Astrocyte of the cerebellum (primary cell): Measurements from ENCODE around the gene DNAJC27.
"Not testable (repeated sequence)": the region's sequence is repeated elsewhere in the genome, so short reads cannot be mapped to it uniquely, and the experiment has no call there.

Experiments
- DNase-seq: peaks from one replicate; pipeline ENCODE4 v3.0.0-alpha.2; 2011; ENCODE audit warnings: low read depth
- H3K4me3 ChIP-seq: 2 replicates; pipeline ENCODE4 v1.5.1; 2011; ENCODE audit warnings: mild to moderate bottlenecking, low read depth, low read length, moderate library complexity
- in situ Hi-C: cut with HindIII; loops from 2 replicates; pipeline ENCODE4 v1.10.0; 2017; ENCODE audit warnings: low sequenced_read_pairs
- TF ChIP-seq, protein P1 (sequence below): IDR thresholded peaks from 2 replicates; pipeline ENCODE4 v1.5.1; 2012; ENCODE audit warnings: low read length, low read depth, moderate library complexity, mild to moderate bottlenecking; ENCODE audit errors: missing control alignments

DNAJC27 gene

DNA sequence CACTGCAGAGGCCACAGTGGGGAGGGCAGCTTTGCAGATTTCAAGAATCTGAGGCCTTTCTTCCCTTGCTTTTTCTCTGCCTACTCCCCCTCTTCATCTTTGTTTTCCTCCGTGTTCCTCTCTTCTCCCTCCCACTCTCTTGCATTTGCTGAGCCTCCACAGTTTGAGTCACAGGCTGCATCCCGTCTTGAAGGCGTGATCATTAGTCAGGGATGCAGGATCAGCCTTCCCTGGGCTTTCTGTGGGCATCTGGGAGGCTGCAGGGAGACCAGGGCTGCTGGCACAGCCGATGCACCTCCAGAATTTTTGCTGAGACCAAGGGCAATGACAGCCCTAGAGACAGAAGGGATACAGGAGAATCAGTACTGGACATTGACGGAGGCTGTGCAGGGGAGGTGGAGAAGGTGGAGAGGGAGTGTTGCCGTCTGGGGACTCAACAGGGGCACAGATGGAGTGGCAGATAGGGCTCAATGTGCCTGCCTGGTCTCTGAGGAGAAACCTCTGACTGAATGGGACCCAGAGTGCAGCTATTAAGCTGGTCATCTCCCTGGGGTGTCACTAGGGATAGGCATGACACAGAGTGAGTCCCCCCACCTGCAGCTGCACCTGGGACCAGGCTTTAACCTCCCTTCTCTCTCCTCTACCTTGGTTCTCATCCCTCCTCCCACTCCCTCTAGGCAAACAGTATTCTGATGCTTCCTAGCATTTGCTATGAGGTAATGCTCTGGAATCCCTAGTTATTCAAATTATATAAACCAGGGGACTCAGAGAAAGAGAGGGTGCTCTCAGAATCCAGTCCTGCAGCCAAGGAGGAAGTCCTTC lies 29.0 kb upstream of the DNAJC27 start:
- TF ChIP-seq, protein P1, sequence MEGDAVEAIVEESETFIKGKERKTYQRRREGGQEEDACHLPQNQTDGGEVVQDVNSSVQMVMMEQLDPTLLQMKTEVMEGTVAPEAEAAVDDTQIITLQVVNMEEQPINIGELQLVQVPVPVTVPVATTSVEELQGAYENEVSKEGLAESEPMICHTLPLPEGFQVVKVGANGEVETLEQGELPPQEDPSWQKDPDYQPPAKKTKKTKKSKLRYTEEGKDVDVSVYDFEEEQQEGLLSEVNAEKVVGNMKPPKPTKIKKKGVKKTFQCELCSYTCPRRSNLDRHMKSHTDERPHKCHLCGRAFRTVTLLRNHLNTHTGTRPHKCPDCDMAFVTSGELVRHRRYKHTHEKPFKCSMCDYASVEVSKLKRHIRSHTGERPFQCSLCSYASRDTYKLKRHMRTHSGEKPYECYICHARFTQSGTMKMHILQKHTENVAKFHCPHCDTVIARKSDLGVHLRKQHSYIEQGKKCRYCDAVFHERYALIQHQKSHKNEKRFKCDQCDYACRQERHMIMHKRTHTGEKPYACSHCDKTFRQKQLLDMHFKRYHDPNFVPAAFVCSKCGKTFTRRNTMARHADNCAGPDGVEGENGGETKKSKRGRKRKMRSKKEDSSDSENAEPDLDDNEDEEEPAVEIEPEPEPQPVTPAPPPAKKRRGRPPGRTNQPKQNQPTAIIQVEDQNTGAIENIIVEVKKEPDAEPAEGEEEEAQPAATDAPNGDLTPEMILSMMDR = no peak
- no peak for DNase-seq
- no peak overlapping the region for H3K4me3 ChIP-seq
- in situ Hi-C loops = no loop called here

DNA sequence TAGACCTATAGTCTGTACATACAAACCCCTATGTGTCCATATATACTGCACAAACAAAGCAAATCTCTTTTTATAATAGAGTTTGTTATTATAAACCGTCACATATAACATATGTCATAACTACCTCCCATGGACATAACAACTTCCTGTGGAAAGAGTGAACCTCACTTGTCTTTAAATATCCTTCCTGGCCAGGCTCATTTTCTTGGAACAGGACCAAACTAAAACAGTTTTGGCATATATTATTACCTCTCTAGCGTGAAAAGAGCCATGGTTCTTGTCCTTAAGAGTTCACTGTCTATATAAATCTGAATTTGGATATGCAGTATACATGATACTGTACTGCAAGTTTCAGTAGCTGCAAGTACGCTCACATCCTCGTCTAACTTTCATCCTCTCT lies 28.3 kb upstream of the DNAJC27 start:
- no peak overlapping the region for H3K4me3 ChIP-seq
- TF ChIP-seq, protein P1 = no peak
- DNase-seq = no peak
- in situ Hi-C loops = no loop called here

DNA sequence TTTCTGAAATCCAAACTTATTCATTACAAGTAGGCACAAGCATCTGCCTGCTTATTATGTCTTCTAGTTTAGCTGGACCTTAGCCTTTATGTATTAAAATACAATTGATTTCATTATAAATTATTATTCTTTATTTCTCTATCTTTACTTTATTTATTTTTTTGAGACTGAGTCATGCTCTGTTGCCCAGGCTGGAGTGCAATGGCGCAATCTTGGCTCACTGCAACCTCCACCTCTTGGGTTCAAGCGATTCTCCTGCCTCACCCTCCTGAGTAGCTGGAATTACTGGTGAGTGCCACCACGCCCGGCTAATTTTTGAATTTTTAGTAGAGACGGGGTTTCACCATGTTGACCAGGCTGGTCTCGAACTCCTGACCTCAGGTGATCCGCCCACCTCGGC lies 27.3 kb upstream of the DNAJC27 start:
- in situ Hi-C loops, DNase-seq, H3K4me3 ChIP-seq: not testable (repeated sequence)

DNA sequence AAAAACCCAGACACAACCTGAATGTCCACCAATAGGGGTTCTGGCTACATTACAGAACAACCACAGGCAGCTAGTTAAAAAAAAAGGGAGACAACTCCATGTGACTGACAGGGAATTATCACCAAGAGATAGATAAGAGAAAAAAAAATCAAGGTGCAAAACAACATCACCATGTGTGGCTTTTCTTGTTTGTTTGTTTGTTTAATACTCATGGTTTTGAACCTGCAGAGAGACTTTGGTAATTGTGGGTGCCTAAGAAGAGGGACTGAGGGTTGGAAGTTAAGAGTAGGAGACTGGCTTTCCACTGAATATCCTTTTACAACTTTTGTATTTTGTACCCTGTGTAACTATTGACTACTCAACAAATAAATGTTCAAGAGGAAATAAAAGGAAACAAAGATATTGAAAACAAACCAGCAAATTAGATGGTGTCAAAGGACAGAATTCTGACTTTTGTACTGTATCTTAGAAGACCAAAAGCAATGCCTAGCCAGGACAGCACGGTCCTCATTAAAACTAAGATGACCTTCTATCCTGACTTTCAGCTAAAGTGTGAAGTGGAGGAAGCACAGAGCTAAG lies 22.5 kb upstream of the DNAJC27 start:
- DNase-seq = no peak
- no peak overlapping the region for H3K4me3 ChIP-seq
- in situ Hi-C loops = no loop called here
- TF ChIP-seq, protein P1 = no peak

DNA sequence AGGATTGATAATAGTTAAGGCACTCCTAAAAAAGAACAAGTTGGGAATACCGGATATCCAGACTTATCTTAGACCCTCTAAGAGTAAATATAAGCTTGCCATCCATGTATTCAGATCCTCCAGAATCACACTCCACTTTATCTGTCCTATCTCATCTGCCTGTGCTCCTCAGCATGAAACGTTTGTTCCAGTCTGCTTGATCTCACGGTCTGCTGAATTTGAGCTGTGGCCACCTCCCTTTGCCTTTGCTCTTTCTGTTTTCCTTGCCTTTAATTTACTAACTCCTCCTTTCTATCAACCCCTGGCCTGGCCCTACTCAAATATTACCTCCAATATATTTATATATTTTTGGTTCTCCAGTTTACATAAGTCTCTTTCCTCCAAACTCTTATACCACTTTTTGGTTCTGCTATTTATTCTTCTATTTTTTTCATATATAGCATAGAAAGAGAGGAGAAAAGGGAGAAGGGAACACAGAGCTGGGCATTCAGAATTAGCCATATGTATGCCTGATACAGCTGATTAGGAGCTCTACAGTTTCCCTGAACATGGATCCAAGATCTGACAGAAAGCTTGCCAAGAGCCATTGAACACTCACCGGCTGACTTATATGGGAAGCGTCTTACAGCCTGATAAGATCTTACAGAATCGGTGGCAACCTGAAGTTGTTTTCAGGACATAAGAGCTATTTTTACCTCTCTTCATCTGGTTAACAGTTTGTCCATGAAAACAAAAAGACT lies 21.8 kb upstream of the DNAJC27 start:
- no peak for DNase-seq
- H3K4me3 ChIP-seq = no peak overlapping the region
- TF ChIP-seq, protein P1 = no peak
- in situ Hi-C loops = no loop called here

DNA sequence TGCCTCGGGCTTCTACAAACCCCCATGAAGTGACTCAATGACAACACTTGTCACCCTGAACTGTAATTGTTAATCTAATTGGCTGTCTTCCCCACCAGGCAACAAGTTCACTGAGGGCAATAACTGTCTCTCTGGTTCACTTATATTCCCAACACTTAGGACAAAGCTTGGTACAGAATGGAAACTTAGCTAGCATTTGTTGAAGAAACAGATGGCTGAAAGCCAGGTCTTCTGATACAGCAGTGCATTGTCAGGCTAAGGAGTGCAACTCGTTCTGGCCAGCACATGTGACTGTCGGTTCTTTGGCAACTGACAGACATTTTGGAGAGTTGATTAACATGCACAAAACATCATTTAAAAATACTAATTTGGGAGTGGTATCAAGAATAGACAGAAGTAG lies 14.6 kb upstream of the DNAJC27 start:
- no peak overlapping the region for H3K4me3 ChIP-seq
- TF ChIP-seq, protein P1 = no peak
- no peak for DNase-seq
- in situ Hi-C loops = no loop called here

DNA sequence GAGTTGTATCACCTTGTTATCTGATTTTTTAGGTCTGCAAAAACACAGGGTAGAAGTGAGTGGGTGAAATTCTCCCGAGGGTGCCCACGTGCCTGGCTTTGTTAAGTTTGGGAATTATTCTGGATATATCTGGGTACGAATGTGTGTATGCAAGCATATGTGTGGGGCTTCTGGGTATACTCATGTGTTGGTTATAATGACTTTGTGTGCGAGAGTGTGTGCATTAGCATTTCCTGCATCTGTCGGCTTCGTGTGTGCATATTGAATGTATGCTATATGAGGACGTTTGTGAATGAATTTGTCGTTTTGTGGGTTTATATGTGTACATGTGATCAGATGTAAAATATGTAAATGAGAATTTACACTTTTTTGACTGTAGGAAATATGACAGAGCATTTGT lies 13.8 kb upstream of the DNAJC27 start:
- no peak for DNase-seq
- no peak overlapping the region for H3K4me3 ChIP-seq
- in situ Hi-C loops = no loop called here
- TF ChIP-seq, protein P1 = no peak
